ENCODE data around the gene PRDX4.
"Not testable (repeated sequence)": the region's sequence is repeated elsewhere in the genome, so short reads cannot be mapped to it uniquely, and the experiment has no call there.

The PRDX4 gene

GRCh38 chrX:23666282-23666681 lies 1.0 kb upstream of the PRDX4 start:
- no peak for DNase-seq (ENCODE audit: low read depth, low spot score)
- no peak overlapping the region for H3K4me3 ChIP-seq (ENCODE audit: low read length)

GRCh38 chrX:23668335-23668734 lies 1.0 kb downstream of the PRDX4 start:
- no peak for DNase-seq (ENCODE audit: low read depth, low spot score)
- peak overlapping the region; percentile 65 for H3K4me3 ChIP-seq (ENCODE audit: low read length)

GRCh38 chrX:23670528-23670927 lies 3.2 kb downstream of the PRDX4 start:
- no peak overlapping the region for H3K4me3 ChIP-seq (ENCODE audit: low read length)

GRCh38 chrX:23673108-23673507 lies 5.8 kb downstream of the PRDX4 start:
- no peak overlapping the region for H3K4me3 ChIP-seq (ENCODE audit: low read length)
- DNase-seq (ENCODE audit: low read depth, low spot score) = no peak

More at GRCh38 chrX:23670528-23670927, 3.2 kb downstream of the PRDX4 start:
- DNase-seq (ENCODE audit: low read depth, low spot score) = no peak

GRCh38 chrX:23676486-23676885 lies 9.2 kb downstream of the PRDX4 start:
- H3K4me3 ChIP-seq (ENCODE audit: low read length); DNase-seq (ENCODE audit: low read depth, low spot score): not testable (repeated sequence)

- no peak for DNase-seq (ENCODE audit: low read depth, low spot score)
Measured at GRCh38 chrX:23692166-23692565, 24.9 kb downstream of the PRDX4 start.

GRCh38 chrX:23694606-23695005 lies 27.3 kb downstream of the PRDX4 start:
- DNase-seq (ENCODE audit: low read depth, low spot score) = peak; percentile 26
- no peak overlapping the region for H3K4me3 ChIP-seq (ENCODE audit: low read length)

More at GRCh38 chrX:23692166-23692565, 24.9 kb downstream of the PRDX4 start:
- no peak overlapping the region for H3K4me3 ChIP-seq (ENCODE audit: low read length)

GRCh38 chrX:23699636-23700194 lies 32.4 kb downstream of the PRDX4 start:
- no peak overlapping the region for H3K4me3 ChIP-seq (ENCODE audit: low read length)
- DNase-seq (ENCODE audit: low read depth, low spot score) = no peak

GRCh38 chrX:23704673-23705206 lies 37.4 kb downstream of the PRDX4 start:
- DNase-seq (ENCODE audit: low read depth, low spot score) = no peak
- no peak overlapping the region for H3K4me3 ChIP-seq (ENCODE audit: low read length)

- no peak for DNase-seq (ENCODE audit: low read depth, low spot score)
Measured at GRCh38 chrX:23705235-23705634, 37.9 kb downstream of the PRDX4 start.

GRCh38 chrX:23720117-23720677 lies 52.9 kb downstream of the PRDX4 start:
- no peak overlapping the region for H3K4me3 ChIP-seq (ENCODE audit: low read length)
- no peak for DNase-seq (ENCODE audit: low read depth, low spot score)

More at GRCh38 chrX:23705235-23705634, 37.9 kb downstream of the PRDX4 start:
- no peak overlapping the region for H3K4me3 ChIP-seq (ENCODE audit: low read length)

GRCh38 chrX:23726191-23726590 lies 58.9 kb downstream of the PRDX4 start:
- no peak for DNase-seq (ENCODE audit: low read depth, low spot score)

GRCh38 chrX:23727206-23727605 lies 59.9 kb downstream of the PRDX4 start:
- DNase-seq (ENCODE audit: low read depth, low spot score) = no peak

More at GRCh38 chrX:23726191-23726590, 58.9 kb downstream of the PRDX4 start:
- no peak overlapping the region for H3K4me3 ChIP-seq (ENCODE audit: low read length)

GRCh38 chrX:23729214-23729613 lies 61.9 kb downstream of the PRDX4 start:
- DNase-seq (ENCODE audit: low read depth, low spot score) = no peak
- no peak overlapping the region for H3K4me3 ChIP-seq (ENCODE audit: low read length)

More at GRCh38 chrX:23727206-23727605, 59.9 kb downstream of the PRDX4 start:
- no peak overlapping the region for H3K4me3 ChIP-seq (ENCODE audit: low read length)

- no peak for DNase-seq (ENCODE audit: low read depth, low spot score)
- no peak overlapping the region for H3K4me3 ChIP-seq (ENCODE audit: low read length)
Measured at GRCh38 chrX:23731951-23732350, 64.7 kb downstream of the PRDX4 start.

- no peak for DNase-seq (ENCODE audit: low read depth, low spot score)
- no peak overlapping the region for H3K4me3 ChIP-seq (ENCODE audit: low read length)
Measured at GRCh38 chrX:23732704-23733103, 65.4 kb downstream of the PRDX4 start.
